ENCODE results near the gene XAF1.

- TF ChIP-seq CHD2 (IDR thresholded peaks at IDR 0.05; ENCODE audit: low read length, partially characterized antibody) (no peak), CTCF (IDR thresholded peaks at IDR 0.05) (no peak), RCOR1 (IDR thresholded peaks at IDR 0.05; ENCODE audit: low read length) (no peak)
Observed at GRCh38 chr17:6712058-6712853, 43.6 kb upstream of the XAF1 start.

Measured in SK-N-SH (cell line).